ENCODE data around the gene LNPEP.

GRCh38 chr5:96926276-96926675, 9.6 kb upstream of the LNPEP start:
- TF ChIP-seq CTCF (IDR thresholded peaks at IDR 0.05) (no peak), POLR2A (IDR thresholded peaks at IDR 0.05) (no peak), EP300 (IDR thresholded peaks at IDR 0.05) (no peak), POLR2AphosphoS5 (IDR thresholded peaks at IDR 0.05) (no peak)
